ENCODE results near the gene UBTF. TPM values are rescaled to one million over a fixed set of nuclear protein-coding genes. Genes with fewer than 3 reads are reported as not detected.

UBTF gene
- total RNA-seq, 5 donors from 2014 or later (not counting 1 experiment from before 2014, with no cell fraction given): 162 to 228 (median 213) TPM

DNA sequence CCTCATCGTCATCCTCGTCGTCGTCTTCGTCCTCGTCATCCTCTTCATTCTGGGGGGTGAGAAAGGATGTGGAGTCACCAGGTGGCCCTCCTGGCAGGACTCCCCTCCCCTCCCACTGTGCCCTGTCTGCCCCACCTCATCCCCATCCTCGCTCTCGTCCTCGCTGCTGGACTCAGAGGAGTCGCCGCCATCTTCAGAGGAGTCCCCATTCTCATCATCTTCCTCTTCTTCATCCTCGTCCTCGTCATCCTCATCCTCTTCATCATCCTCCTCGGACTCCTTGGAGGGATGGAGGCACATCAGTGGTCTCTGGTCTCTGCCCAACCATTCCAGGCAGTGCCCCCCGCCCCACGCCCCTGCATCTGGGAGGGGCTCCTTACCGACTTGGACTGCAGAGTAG lies 12.2 kb downstream of the UBTF start:
- Mint-ChIP-seq H3K27me3 (no peaks in the 10 kb centered on the region), H3K36me3 (peaks cover 15% of the 10 kb centered on the region), H3K4me1 (peaks cover 43 to 59% (median 53%) of the 10 kb centered on the region in 3 donors), H3K4me3 (no peak overlapping the region), H3K27ac (peak overlapping the region in 1 of 2 donors; percentile 61), H3K9me3 (no peaks in the 10 kb centered on the region)
- Histone ChIP-seq H3K9me3 (no peaks in the 10 kb centered on the region), H3K27ac (ENCODE audit: low read length) (no peak overlapping the region), H3K4me3 (ENCODE audit: control insufficient read depth in 1 of 2, extremely low read depth in 1 of 2, low read length in 1 of 2) (no peak overlapping the region), H3K36me3 (ENCODE audit: control insufficient read depth in 2 of 2, extremely low read depth in 1 of 2, insufficient read depth in 1 of 2, low read length in 1 of 2) (peaks cover 22 to 52% of the 10 kb centered on the region in 2 donors), H3K27me3 (replicated peaks in 1 of 2; ENCODE audit: control insufficient read depth in 2 of 2, extremely low read depth in 1 of 2, insufficient read depth in 2 of 2, low read length in 1 of 2) (no peaks in the 10 kb centered on the region), H3K4me1 (ENCODE audit: control insufficient read depth in 1 of 2, extremely low read depth in 1 of 2, insufficient read depth in 2 of 2, low read length in 2 of 2) (peaks cover 13 to 55% of the 10 kb centered on the region in 2 experiments)
- ChIA-PET CTCF (interaction anchor here (0.5 to 0.7 kb wide), 3 partner anchors 21 to 159 kb away, joined by 4 to 7 read pairs (median 5); no protein-coding TSS in a partner anchor), POLR2A (no interaction called here)
- 97% methylated on average over 8 of the region's 17 CpGs for WGBS (ENCODE audit: insufficient coverage)
- DNase-seq (no peak), ATAC-seq (replicated peaks in 1 of 4) (no peak)

- POLR2A ChIA-PET: no interaction called here
- Mint-ChIP-seq H3K27me3 (no peaks in the 10 kb centered on the region), H3K4me3 (no peak overlapping the region), H3K36me3 (peaks cover 15% of the 10 kb centered on the region), H3K27ac (no peak overlapping the region), H3K4me1 (peaks cover 40 to 57% (median 49%) of the 10 kb centered on the region in 3 donors), H3K9me3 (no peaks in the 10 kb centered on the region)
- DNase-seq (no peak), ATAC-seq (replicated peaks in 1 of 4) (no peak)
- Histone ChIP-seq H3K4me1 (ENCODE audit: control insufficient read depth in 1 of 2, extremely low read depth in 1 of 2, insufficient read depth in 2 of 2, low read length in 2 of 2) (peaks cover 13 to 51% of the 10 kb centered on the region in 2 experiments), H3K27me3 (replicated peaks in 1 of 2; ENCODE audit: control insufficient read depth in 2 of 2, extremely low read depth in 1 of 2, insufficient read depth in 2 of 2, low read length in 1 of 2) (no peaks in the 10 kb centered on the region), H3K4me3 (ENCODE audit: control insufficient read depth in 1 of 2, extremely low read depth in 1 of 2, low read length in 1 of 2) (no peak overlapping the region), H3K36me3 (ENCODE audit: control insufficient read depth in 2 of 2, extremely low read depth in 1 of 2, insufficient read depth in 1 of 2, low read length in 1 of 2) (peaks cover 22 to 48% of the 10 kb centered on the region in 2 donors), H3K9me3 (no peaks in the 10 kb centered on the region), H3K27ac (ENCODE audit: low read length) (no peak overlapping the region)
- WGBS (ENCODE audit: insufficient coverage): 100% methylated on average over 1 of the region's 6 CpGs
- CTCF ChIA-PET: interaction anchor here (0.7 to 1.3 kb wide), 4 partner anchors 10 to 160 kb away, joined by 3 to 5 read pairs (median 4); partner anchors contain the start of gene GRN (in 1 of the 2)
Observed at GRCh38 chr17:44206825-44207155, 12.7 kb downstream of the UBTF start.

DNA sequence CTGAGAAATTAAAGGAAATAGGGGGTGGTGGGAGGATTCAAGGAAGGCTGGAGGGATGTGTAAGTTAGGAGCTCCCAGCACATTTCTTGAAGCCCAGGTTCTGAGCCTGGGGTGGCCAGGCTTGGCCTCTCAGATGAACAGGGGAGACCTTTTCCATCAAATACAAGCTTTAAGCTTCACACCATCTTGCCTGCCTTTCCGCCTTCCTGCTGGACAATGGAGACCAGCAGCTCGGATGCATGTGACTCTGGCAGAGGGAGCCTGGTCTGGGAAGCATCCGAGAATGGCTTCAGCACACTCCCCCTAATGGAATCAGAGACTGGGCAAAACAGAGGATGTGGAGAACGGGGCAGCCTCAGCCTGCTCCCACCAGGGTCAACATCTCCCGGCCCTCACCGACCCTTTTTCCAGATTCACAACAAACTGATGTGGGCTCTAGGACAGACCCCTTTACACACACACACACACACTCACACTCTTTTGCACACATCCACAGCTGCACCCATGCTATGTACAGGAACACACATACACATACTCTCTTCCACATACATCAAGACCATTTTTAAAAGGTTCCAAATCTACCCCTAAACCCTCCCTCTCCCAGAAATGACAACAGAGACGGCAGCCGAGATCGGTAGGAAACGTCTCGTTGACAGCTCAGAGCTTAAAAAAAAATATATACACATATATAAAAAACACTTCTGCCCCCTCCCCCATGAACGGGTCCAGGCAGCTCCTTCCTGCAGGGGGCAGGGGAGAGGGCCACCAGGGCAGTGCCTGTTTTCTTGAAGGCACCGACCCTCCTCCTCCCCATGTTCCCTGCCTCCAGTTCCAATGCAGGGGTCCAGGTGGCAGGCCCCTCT lies 13.3 kb downstream of the UBTF start:
- no peaks in the 10 kb centered on the region for H3K9me3 ChIP-seq
- H3K36me3 ChIP-seq (ENCODE audit: control insufficient read depth in 2 of 2, extremely low read depth in 1 of 2, insufficient read depth in 1 of 2, low read length in 1 of 2): peaks cover 19 to 42% of the 10 kb centered on the region in 2 donors
- Mint-ChIP-seq H3K4me1 (peaks cover 35 to 54% (median 47%) of the 10 kb centered on the region in 3 donors), H3K27ac (peak overlapping the region; percentile 21 to 59), H3K27me3 (no peaks in the 10 kb centered on the region), H3K9me3 (no peaks in the 10 kb centered on the region), H3K4me3 (no peak overlapping the region), H3K36me3 (peaks cover 12% of the 10 kb centered on the region)
- no peaks in the 10 kb centered on the region for H3K27me3 ChIP-seq (replicated peaks in 1 of 2; ENCODE audit: control insufficient read depth in 2 of 2, extremely low read depth in 1 of 2, insufficient read depth in 2 of 2, low read length in 1 of 2)
- H3K4me3 ChIP-seq (ENCODE audit: control insufficient read depth in 1 of 2, extremely low read depth in 1 of 2, low read length in 1 of 2): no peak overlapping the region
- no peak overlapping the region for H3K27ac ChIP-seq (ENCODE audit: low read length)
- ChIA-PET POLR2A (no interaction called here), CTCF (interaction anchor here in 1 of 2 donors (0.6 to 1.3 kb wide), 4 partner anchors 10 to 144 kb away, joined by 3 to 5 read pairs (median 3); partner anchors contain the start of gene GRN)
- peaks cover 13 to 48% of the 10 kb centered on the region in 2 experiments for H3K4me1 ChIP-seq (ENCODE audit: control insufficient read depth in 1 of 2, extremely low read depth in 1 of 2, insufficient read depth in 2 of 2, low read length in 2 of 2)
- WGBS (ENCODE audit: insufficient coverage): 82% methylated on average over 8 of the region's 13 CpGs
- DNase-seq: peak in 1 of 35 experiments; percentile 30
- no peak for ATAC-seq (replicated peaks in 1 of 4)

DNA sequence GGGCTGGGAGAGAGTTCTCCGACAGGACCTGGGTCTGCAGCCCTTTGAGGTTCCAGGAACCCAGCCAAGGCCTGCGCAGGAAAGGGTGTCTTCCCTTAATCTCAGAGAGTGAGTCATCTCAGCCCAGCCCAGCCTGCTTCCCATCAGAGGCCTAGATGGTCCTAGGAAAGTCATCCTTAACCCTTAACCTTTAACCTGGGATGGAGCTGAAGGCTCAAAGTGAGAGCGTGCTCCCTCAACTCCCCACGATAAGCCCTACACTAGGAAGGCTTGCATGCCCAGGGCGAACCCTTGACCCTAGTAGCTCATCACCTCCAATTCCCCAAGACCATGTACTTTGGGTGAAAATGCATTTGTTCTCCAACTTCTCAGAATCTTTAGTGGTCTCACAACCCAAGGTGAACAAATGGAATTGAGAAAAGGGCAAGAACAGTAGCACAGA lies 15.0 kb downstream of the UBTF start:
- H3K27ac Mint-ChIP-seq: peak overlapping the region; percentile 8 to 69
- H3K4me3 Mint-ChIP-seq: no peak overlapping the region
- H3K4me1 Mint-ChIP-seq: peaks cover 31 to 49% (median 45%) of the 10 kb centered on the region in 3 donors
- ChIA-PET POLR2A (no interaction called here), CTCF (interaction anchor here (0.9 to 1.4 kb wide), 3 partner anchors 17 to 1108 kb away, joined by 3 to 5 read pairs (median 4); partner anchors contain the start of gene TMUB2 (in 1 of the 2))
- no peak overlapping the region for H3K27ac ChIP-seq (ENCODE audit: low read length)
- H3K4me3 ChIP-seq (ENCODE audit: control insufficient read depth in 1 of 2, extremely low read depth in 1 of 2, low read length in 1 of 2): no peak overlapping the region
- peaks cover 11 to 39% of the 10 kb centered on the region in 2 experiments for H3K4me1 ChIP-seq (ENCODE audit: control insufficient read depth in 1 of 2, extremely low read depth in 1 of 2, insufficient read depth in 2 of 2, low read length in 2 of 2)
- DNase-seq: no peak
- H3K27me3 ChIP-seq (replicated peaks in 1 of 2; ENCODE audit: control insufficient read depth in 2 of 2, extremely low read depth in 1 of 2, insufficient read depth in 2 of 2, low read length in 1 of 2): no peaks in the 10 kb centered on the region
- H3K36me3 Mint-ChIP-seq: peaks cover 9% of the 10 kb centered on the region
- no peak for ATAC-seq (replicated peaks in 1 of 4)
- 85% methylated on average over 4 of the region's 5 CpGs for WGBS (ENCODE audit: insufficient coverage)
- H3K36me3 ChIP-seq (ENCODE audit: control insufficient read depth in 2 of 2, extremely low read depth in 1 of 2, insufficient read depth in 1 of 2, low read length in 1 of 2): peaks cover 10 to 29% of the 10 kb centered on the region in 2 donors
- no peaks in the 10 kb centered on the region for H3K9me3 Mint-ChIP-seq
- H3K9me3 ChIP-seq: no peaks in the 10 kb centered on the region
- H3K27me3 Mint-ChIP-seq: no peaks in the 10 kb centered on the region

- WGBS (ENCODE audit: insufficient coverage): 56% methylated on average over 9 of the region's 9 CpGs
- no peaks in the 10 kb centered on the region for H3K9me3 Mint-ChIP-seq
- peaks cover 9% of the 10 kb centered on the region for H3K36me3 Mint-ChIP-seq
- H3K9me3 ChIP-seq: no peaks in the 10 kb centered on the region
- no peak overlapping the region for H3K27ac ChIP-seq (ENCODE audit: low read length)
- no peaks in the 10 kb centered on the region for H3K27me3 Mint-ChIP-seq
- peak overlapping the region; percentile 78 to 80 for H3K27ac Mint-ChIP-seq
- H3K4me1 ChIP-seq (ENCODE audit: control insufficient read depth in 1 of 2, extremely low read depth in 1 of 2, insufficient read depth in 2 of 2, low read length in 2 of 2): peaks cover 10 to 34% of the 10 kb centered on the region in 2 experiments
- peak in 20 of 35 experiments; percentile 29 to 69 (median 42) for DNase-seq
- H3K4me3 ChIP-seq (ENCODE audit: control insufficient read depth in 1 of 2, extremely low read depth in 1 of 2, low read length in 1 of 2): no peak overlapping the region
- no peak overlapping the region for H3K4me3 Mint-ChIP-seq
- peaks cover 4 to 24% of the 10 kb centered on the region in 2 donors for H3K36me3 ChIP-seq (ENCODE audit: control insufficient read depth in 2 of 2, extremely low read depth in 1 of 2, insufficient read depth in 1 of 2, low read length in 1 of 2)
- H3K4me1 Mint-ChIP-seq: peaks cover 31 to 47% (median 45%) of the 10 kb centered on the region in 3 donors
- CTCF ChIA-PET: interaction anchor here (0.5 to 1.4 kb wide), 6 partner anchors 17 to 1245 kb away, joined by 3 to 5 read pairs (median 4); partner anchors contain the start of genes GRN (in 1 of the 2) and TMUB2 (in 1 of the 2)
- ATAC-seq (replicated peaks in 1 of 4): no peak
- no peaks in the 10 kb centered on the region for H3K27me3 ChIP-seq (replicated peaks in 1 of 2; ENCODE audit: control insufficient read depth in 2 of 2, extremely low read depth in 1 of 2, insufficient read depth in 2 of 2, low read length in 1 of 2)
- POLR2A ChIA-PET: interaction anchor here in 1 of 2 donors (0.6 kb wide), 1 partner anchor 160 kb away, joined by 3 read pairs; the partner anchor contains the start of gene FAM171A2
Observed at GRCh38 chr17:44203731-44204440, 15.6 kb downstream of the UBTF start.

DNA sequence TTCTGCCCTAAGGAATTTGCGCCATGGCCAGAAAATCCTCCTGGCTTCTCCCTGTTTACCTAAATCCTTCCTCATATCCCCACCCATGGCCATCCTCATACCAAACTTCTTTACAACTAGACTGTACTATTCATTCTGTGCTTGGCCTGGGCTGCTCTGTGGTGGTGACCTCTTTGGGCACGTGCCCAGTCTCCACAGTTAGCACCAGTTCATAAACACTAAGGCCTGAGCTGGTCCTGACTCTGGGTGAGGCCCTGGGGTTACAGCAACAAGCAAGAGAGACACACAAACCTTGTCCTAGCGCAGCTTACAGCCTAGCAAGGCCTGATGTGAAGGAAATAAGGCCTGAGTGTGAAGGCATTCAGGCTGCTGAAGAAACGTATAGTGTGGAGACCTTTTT lies 16.7 kb downstream of the UBTF start:
- Mint-ChIP-seq H3K4me3 (no peak overlapping the region), H3K27me3 (no peaks in the 10 kb centered on the region), H3K4me1 (peaks cover 33 to 47% (median 44%) of the 10 kb centered on the region in 3 donors), H3K27ac (peak overlapping the region; percentile 78 to 80), H3K36me3 (peaks cover 4% of the 10 kb centered on the region), H3K9me3 (no peaks in the 10 kb centered on the region)
- H3K9me3 ChIP-seq: no peaks in the 10 kb centered on the region
- H3K4me1 ChIP-seq (ENCODE audit: control insufficient read depth in 1 of 2, extremely low read depth in 1 of 2, insufficient read depth in 2 of 2, low read length in 2 of 2): peaks cover 16 to 41% of the 10 kb centered on the region in 2 experiments
- H3K27ac ChIP-seq (ENCODE audit: low read length): no peak overlapping the region
- CTCF ChIA-PET: interaction anchor here in 1 of 2 donors (0.6 kb wide), 1 partner anchor 19 kb away, joined by 6 read pairs; no protein-coding TSS in a partner anchor
- WGBS (ENCODE audit: insufficient coverage): 91% methylated on average over 4 of the region's 4 CpGs
- POLR2A ChIA-PET: no interaction called here
- H3K36me3 ChIP-seq (ENCODE audit: control insufficient read depth in 2 of 2, extremely low read depth in 1 of 2, insufficient read depth in 1 of 2, low read length in 1 of 2): peaks cover 0 to 12% of the 10 kb centered on the region in 2 donors
- no peaks in the 10 kb centered on the region for H3K27me3 ChIP-seq (replicated peaks in 1 of 2; ENCODE audit: control insufficient read depth in 2 of 2, extremely low read depth in 1 of 2, insufficient read depth in 2 of 2, low read length in 1 of 2)
- no peak for DNase-seq
- no peak for ATAC-seq (replicated peaks in 1 of 4)
- no peak overlapping the region for H3K4me3 ChIP-seq (ENCODE audit: control insufficient read depth in 1 of 2, extremely low read depth in 1 of 2, low read length in 1 of 2)

All from T-cell (primary cell).